ENCODE results near the gene SLC6A6. TPM values are rescaled to one million over a fixed set of nuclear protein-coding genes. Genes with fewer than 3 reads are reported as not detected.

Gene SLC6A6
- total RNA-seq, 4 donors from 2014 or later: 4.4 to 10.5 (median 7.7) TPM

DNA sequence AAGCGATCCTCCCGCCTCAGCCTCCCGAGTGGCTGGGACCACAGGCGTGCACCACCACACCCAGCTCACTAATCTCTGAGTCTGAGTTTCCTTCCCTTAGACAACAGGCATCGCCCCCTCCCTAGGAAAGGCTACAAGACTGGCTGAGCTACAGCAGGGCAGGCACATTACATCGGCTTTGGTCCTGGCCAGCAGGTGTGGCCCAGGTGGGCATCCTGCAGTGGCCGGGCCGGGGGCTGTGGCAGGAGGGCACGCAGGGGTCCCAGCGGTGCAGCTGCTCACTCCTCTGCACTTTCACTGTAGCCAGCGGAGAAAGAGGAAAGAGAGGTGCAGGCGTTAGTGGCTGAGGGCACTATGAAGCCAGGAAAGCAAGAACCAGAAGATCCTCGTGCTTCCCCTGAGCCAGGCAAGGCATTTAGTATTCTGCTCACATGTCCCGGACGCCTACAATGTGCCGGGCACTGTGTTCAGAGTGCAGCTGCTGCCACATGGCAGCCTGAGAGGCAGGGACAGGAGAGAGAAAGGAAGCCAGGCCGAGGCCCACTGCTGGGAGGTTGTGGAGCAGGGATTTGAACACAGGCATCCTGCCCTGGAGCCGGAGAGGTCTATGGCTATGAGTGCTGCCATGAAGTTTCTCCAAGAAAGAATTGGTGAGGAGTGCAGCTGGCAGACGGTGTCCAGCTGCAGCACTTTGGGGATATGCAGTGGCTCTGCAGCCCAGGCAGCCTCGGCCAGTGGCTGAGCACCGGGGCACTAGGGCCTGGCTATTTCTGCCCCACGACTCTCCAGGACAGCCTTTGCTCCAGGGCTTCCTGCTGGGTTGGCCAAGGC is 115.4 kb downstream of the SLC6A6 start:
- 84% methylated on average over 22 of the region's 22 CpGs; no CpG with 5 or more reads in 1 of the 2 donors for WGBS, 2 donors (ENCODE audit: low coverage in 1 of 2)
- TF ChIP-seq CTCF (IDR thresholded peaks at IDR 0.05) (no peak), POLR2AphosphoS5 (IDR thresholded peaks at IDR 0.05) (no peak), EP300 (IDR thresholded peaks at IDR 0.05; ENCODE audit: low read depth) (no peak), POLR2A (IDR thresholded peaks at IDR 0.05) (no peak)

GRCh38 chr3:14518432-14518802 is 116.0 kb downstream of the SLC6A6 start:
- no peak overlapping the region for H3K27ac ChIP-seq
- no peak overlapping the region for H3K4me3 ChIP-seq
- intact Hi-C loops (cut with DNase I; ENCODE audit: low total_unique reads): loop anchor here (10.0 kb wide), 1 partner anchor 396 kb away; no protein-coding TSS in a partner anchor
- WGBS, 2 donors (ENCODE audit: low coverage in 1 of 2): 84% methylated on average over 7 of the region's 7 CpGs; no CpG with 5 or more reads in 1 of the 2 donors
- no peaks in the 10 kb centered on the region for H3K27me3 ChIP-seq
- no peaks in the 10 kb centered on the region for H3K36me3 ChIP-seq
- in situ Hi-C loops (cut with MboI; ENCODE audit: low pct_ligation_motif_present in 1 of 4, low pct_unique_long_range_greater_than_20kb in 1 of 4, low sequenced_read_pairs in 3 of 4): loop anchor here in 2 of 4 donors (25.0 kb wide), 2 partner anchors 94 to 394 kb away; no protein-coding TSS in a partner anchor
- no peak for TF ChIP-seq POLR2A (IDR thresholded peaks at IDR 0.05)
- TF ChIP-seq CTCF (IDR thresholded peaks at IDR 0.05): no peak
- TF ChIP-seq EP300 (IDR thresholded peaks at IDR 0.05; ENCODE audit: low read depth): no peak
- no peak for TF ChIP-seq POLR2AphosphoS5 (IDR thresholded peaks at IDR 0.05)
- H3K9me3 ChIP-seq: no peaks in the 10 kb centered on the region
- no peaks in the 10 kb centered on the region for H3K4me1 ChIP-seq
- no peak for DNase-seq

More for the DNA sequence above, 115.4 kb downstream of the SLC6A6 start:
- H3K36me3 ChIP-seq: no peaks in the 10 kb centered on the region
- H3K27me3 ChIP-seq: no peaks in the 10 kb centered on the region
- in situ Hi-C loops (cut with MboI; ENCODE audit: low pct_ligation_motif_present in 1 of 4, low pct_unique_long_range_greater_than_20kb in 1 of 4, low sequenced_read_pairs in 3 of 4) (loop anchor here in 2 of 4 donors (25.0 kb wide), 2 partner anchors 94 to 394 kb away; no protein-coding TSS in a partner anchor), intact Hi-C loops (cut with DNase I; ENCODE audit: low total_unique reads) (loop anchor here (10.0 kb wide), 1 partner anchor 397 kb away; no protein-coding TSS in a partner anchor)
- H3K9me3 ChIP-seq: no peaks in the 10 kb centered on the region
- H3K4me1 ChIP-seq: no peaks in the 10 kb centered on the region
- no peak overlapping the region for H3K27ac ChIP-seq
- no peak overlapping the region for H3K4me3 ChIP-seq
- no peak for DNase-seq

GRCh38 chr3:14518893-14519292 is 116.5 kb downstream of the SLC6A6 start:
- DNase-seq: no peak

More at GRCh38 chr3:14518893-14519292, 116.5 kb downstream of the SLC6A6 start:
- Histone ChIP-seq H3K27ac (no peak overlapping the region), H3K36me3 (no peaks in the 10 kb centered on the region), H3K27me3 (no peaks in the 10 kb centered on the region), H3K4me3 (no peak overlapping the region), H3K9me3 (no peaks in the 10 kb centered on the region), H3K4me1 (no peaks in the 10 kb centered on the region)
- TF ChIP-seq POLR2A (IDR thresholded peaks at IDR 0.05) (no peak), POLR2AphosphoS5 (IDR thresholded peaks at IDR 0.05) (no peak), EP300 (IDR thresholded peaks at IDR 0.05; ENCODE audit: low read depth) (no peak), CTCF (IDR thresholded peaks at IDR 0.05) (no peak)
- 88 to 100% methylated on average over 2 to 11 of the region's 11 CpGs for WGBS, 2 donors (ENCODE audit: low coverage in 1 of 2)
- in situ Hi-C loops (cut with MboI; ENCODE audit: low pct_ligation_motif_present in 1 of 4, low pct_unique_long_range_greater_than_20kb in 1 of 4, low sequenced_read_pairs in 3 of 4): loop anchor here in 2 of 4 donors (25.0 kb wide), 2 partner anchors 93 to 393 kb away; no protein-coding TSS in a partner anchor
- intact Hi-C loops (cut with DNase I; ENCODE audit: low total_unique reads): loop anchor here (10.0 kb wide), 1 partner anchor 396 kb away; no protein-coding TSS in a partner anchor
